K562 (cell line): ENCODE measurements around the gene DOCK6. TPM values are rescaled to one million over a fixed set of nuclear protein-coding genes. Genes with fewer than 3 reads are reported as not detected.

Source experiments
- ATAC-seq: fragments of 200-7000 bp; cut with Tn5 transposase; 3 replicates; pipeline ENCODE4 v1.9.1; 2020; ENCODE audit warnings: moderate library complexity
- BruUV-seq: library from RNA; stranded (reverse); fragments of 400-500 nt; replicated peaks from 2 replicates; lab custom pipeline; 2021; lab: Mats Ljungman, UMichigan
- CTCF ChIA-PET: fragments of 300-600 bp; formaldehyde crosslinking; extraction: SDS; loops from one replicate; lab custom pipeline; 2021; ENCODE audit warnings: low intra/inter-chr PET ratio; lab: Yijun Ruan, JAX
- POLR2A ChIA-PET: fragments of 300-600, 350-650 bp; sonication (Branson Sonifier 250); formaldehyde crosslinking; extraction: SDS; loops from one replicate; lab custom pipeline; 2021; ENCODE audit warnings: antibody characterized with exemption, inconsistent platforms; lab: Yijun Ruan, JAX
- DNase-seq, 4 experiments: peaks; one replicate each; pipeline versions ENCODE4 v3.0.0 to v3.0.0-alpha.2; 2011 to 2018; ENCODE audit warnings: low spot score in 3 of 4, mixed read lengths in 3 of 4; ENCODE audit errors: extremely low read depth in 1 of 4
- FAIRE-seq: peaks from 2 replicates; lab custom pipeline; 2011; peaks lifted over from hg19 to GRCh38; lab: Jason Lieb, UNC
- H2AFZ ChIP-seq: 2 replicates; pipeline ENCODE4 v1.6.0; 2011; ENCODE audit warnings: low read depth, low read length, control low read depth, inconsistent platforms
- H3K27ac ChIP-seq: fragments of 200-600 bp; 3 replicates; pipeline ENCODE4 v1.8.0; 2011; ENCODE audit warnings: low read depth, mild to moderate bottlenecking, control low read depth, inconsistent platforms, low read length, moderate library complexity, mixed read lengths; ENCODE audit errors: extremely low read depth
- H3K27me3 ChIP-seq, 2 experiments: fragments of 300-600 bp in 1 of 2; 2 replicates in 1 of 2; 3 replicates in 1 of 2; pipeline versions ENCODE4 v1.6.0 to v1.8.0; 2011; ENCODE audit warnings: inconsistent platforms in 2 of 2, low read length in 2 of 2, mild to moderate bottlenecking in 1 of 2, mixed read lengths in 1 of 2, moderate library complexity in 1 of 2; ENCODE audit not compliant: control insufficient read depth in 2 of 2, insufficient read depth in 2 of 2
- H3K36me3 ChIP-seq: fragments of 300-600 bp; 3 replicates; pipeline ENCODE4 v1.8.0; 2011; ENCODE audit warnings: mild to moderate bottlenecking, low read length, inconsistent platforms; ENCODE audit not compliant: control insufficient read depth, insufficient read depth
- H3K4me1 ChIP-seq, 2 experiments: fragments of 200-600 bp in 1 of 2; replicated peaks in 1 of 2; 2 replicates in 1 of 2; 3 replicates in 1 of 2; pipeline versions ENCODE4 v1.5.1 to v1.8.0; 2011; ENCODE audit warnings: inconsistent platforms in 2 of 2, low read length in 2 of 2, mild to moderate bottlenecking in 1 of 2, mixed read lengths in 1 of 2, moderate library complexity in 1 of 2; ENCODE audit not compliant: control insufficient read depth in 2 of 2, insufficient read depth in 2 of 2
- H3K4me2 ChIP-seq: 2 replicates; pipeline ENCODE4 v1.6.1; 2011; ENCODE audit warnings: low read length, control low read depth, inconsistent platforms, mixed read lengths; ENCODE audit not compliant: insufficient read depth
- H3K4me3 ChIP-seq: fragments of 200-600 bp; sonication (generic), shearing (Covaris generic); 2 replicates; pipeline ENCODE4 v1.5.1; 2016; ENCODE audit warnings: control low read depth, inconsistent platforms
- H3K79me2 ChIP-seq: fragments of 200-600 bp; 3 replicates; pipeline ENCODE4 v1.8.0; 2011; ENCODE audit warnings: low read length, inconsistent platforms; ENCODE audit not compliant: control insufficient read depth, insufficient read depth
- H3K9ac ChIP-seq, 2 experiments: 2 replicates each; pipeline versions ENCODE4 v1.6.0 to v1.6.1; 2011; ENCODE audit warnings: low read depth in 2 of 2, low read length in 2 of 2, control low read depth in 1 of 2, inconsistent platforms in 1 of 2, mild to moderate bottlenecking in 1 of 2, mixed read lengths in 1 of 2; ENCODE audit not compliant: insufficient read depth in 1 of 2
- H3K9me1 ChIP-seq: one replicate; pipeline ENCODE4 v1.6.0; 2011; ENCODE audit warnings: inconsistent platforms, mild to moderate bottlenecking, low read length, moderate library complexity; ENCODE audit not compliant: control insufficient read depth, insufficient read depth
- H3K9me3 ChIP-seq: replicated peaks from 2 replicates; pipeline ENCODE4 v1.5.1; 2011; ENCODE audit warnings: low read depth, low read length, inconsistent platforms; ENCODE audit not compliant: control insufficient read depth, insufficient read depth
- H4K20me1 ChIP-seq: replicated peaks from 2 replicates; pipeline ENCODE4 v1.6.1; 2011; ENCODE audit warnings: low read length, inconsistent platforms, mixed read lengths; ENCODE audit not compliant: control insufficient read depth, insufficient read depth
- BCOR ChIP-seq: fragments of 450-650 bp; IDR thresholded peaks from 2 replicates; pipeline ENCODE4 v1.6.1; 2016
- CBX1 ChIP-seq: sonication (generic); IDR thresholded peaks from 2 replicates; pipeline ENCODE4 v1.6.1; 2016; ENCODE audit warnings: antibody characterized with exemption, low read depth, mild to moderate bottlenecking
- KDM1A ChIP-seq, 2 experiments: fragments of 450-650 bp; IDR thresholded peaks; 2 replicates each; pipeline ENCODE4 v1.6.1; 2016; ENCODE audit warnings: mild to moderate bottlenecking in 2 of 2
- NFIC ChIP-seq: fragments of 450-650 bp; IDR thresholded peaks from 2 replicates; pipeline ENCODE4 v1.6.1; 2017; ENCODE audit warnings: mild to moderate bottlenecking, inconsistent platforms
- ZBTB11 ChIP-seq, 3 experiments: fragments of 200-800 bp in 1 of 3; fragments of 250-450 bp in 1 of 3; fragments of 450-650 bp in 1 of 3; sonication (Bioruptor Pico) in 1 of 3; sonication (Bioruptor generic) in 1 of 3; formaldehyde crosslinking in 1 of 3; IDR thresholded peaks; 2 replicates each; pipeline versions ENCODE4 v1.6.1 to v1.8.0; 2016 to 2022; ENCODE audit warnings: mild to moderate bottlenecking in 2 of 3, missing genetic modification characterization in 2 of 3, missing compliant biosample characterization in 1 of 3, moderate library complexity in 1 of 3
- WGBS: fragments of 100-300 bp; shearing (Covaris generic); methylation state at CpG from one replicate; pipeline ENCODE4 v1.1.6; 2016; ENCODE audit warnings: low coverage, mixed read lengths; ENCODE audit not compliant: insufficient coverage; ENCODE audit errors: missing lambda C conversion rate; 5-methylcytosine and 5-hydroxymethylcytosine counted together
- in situ Hi-C: fragments of 300-500 bp; cut with MboI; formaldehyde crosslinking; loops from 4 replicates; pipeline ENCODE4 v1.15.0; 2018; ENCODE audit warnings: inconsistent platforms, mixed read lengths
- intact Hi-C: fragments of 100-400 bp; cut with micrococcal nuclease; formaldehyde crosslinking; loops from 2 replicates; pipeline ENCODE4 v1.14.2; 2022
- polyA plus RNA-seq, 8 experiments: library from polyadenylated mRNA; depleted of rRNA in 4 of 8; stranded (reverse) in 5 of 8; unstranded in 3 of 8; fragments of >200 nt; fragmentation: Nextera tagmentation in 2 of 8; fragmentation: Illumina TruSeq in 1 of 8; extraction: Ambion mirVana in 2 of 8; extraction: Trizol in 1 of 8; gene quantifications; 2 replicates each; pipeline versions ENCODE4 v1.2.1 to v1.2.3, GENCODE V29; 2011 to 2014; ENCODE audit warnings: inconsistent platforms in 1 of 8, missing spikeins in 1 of 8
- total RNA-seq, 7 experiments: library from RNA; depleted of rRNA in 6 of 7; stranded (reverse); fragments of >200 nt in 6 of 7; fragmentation: Illumina TruSeq in 2 of 7; extraction: Trizol in 2 of 7; gene quantifications; 2 replicates each; pipeline versions ENCODE4 v1.2.1 to v1.2.3, GENCODE V29; 2011 to 2021; ENCODE audit warnings: low replicate concordance in 1 of 7

DOCK6 gene
- total and polyA plus RNA-seq, 9 of the 15 experiments (the other 6 are each of a cell fraction or from before 2014, with no cell fraction given) = 0.35 to 19.3 (median 3.8) TPM

GRCh38 chr19:11194656-11195558 lies 67.4 kb downstream of the DOCK6 start:
- H3K9me1 ChIP-seq = peaks cover 2% of the 10 kb centered on the region
- DNase-seq (peak in 1 of 4 experiments; percentile 14), ATAC-seq (no peak), FAIRE-seq (no peak)
- WGBS = 75% methylated on average over 14 of the region's 20 CpGs
- in situ Hi-C loops = no loop called here
- H3K4me2 ChIP-seq = no peak overlapping the region
- intact Hi-C loops = loop anchor here (5.0 kb wide), 1 partner anchor 38 kb away; the partner anchor contains the start of gene SPC24
- no peaks in the 10 kb centered on the region for H3K27me3 ChIP-seq
- peaks cover 11 to 60% of the 10 kb centered on the region in 2 experiments; a peak in 4 of 5 replicates for H3K4me1 ChIP-seq
- peak overlapping the region in 1 of 2 experiments; percentile 79; a peak in 2 of 4 replicates for H3K9ac ChIP-seq
- ChIA-PET POLR2A (interaction anchor here (2.5 kb wide), 1 partner anchor 9 kb away, joined by 6 read pairs; no protein-coding TSS in a partner anchor), CTCF (no interaction called here)
- no peak overlapping the region for H3K27ac ChIP-seq
- H3K4me3 ChIP-seq = no peak overlapping the region
- TF ChIP-seq KDM1A (IDR thresholded peaks at IDR 0.05) = peak; percentile 24 to 48; a peak in 2 of 4 replicates
- peak; percentile 68 for TF ChIP-seq BCOR
- TF ChIP-seq CBX1 = no peak
- 0 out of 2 replicates have a peak, but pooled peaks have one; percentile 6 for TF ChIP-seq NFIC
- TF ChIP-seq ZBTB11 (CRISPR knock-in tag; IDR thresholded peaks at IDR 0.05) = 0 out of 6 replicates have a peak, but pooled peaks of 1 of the 3 experiments have one; percentile 38
- peaks cover 15% of the 10 kb centered on the region for H3K79me2 ChIP-seq
- H3K9me3 ChIP-seq = 0 out of 2 replicates have a peak, but pooled peaks cover 1% of the 10 kb centered on the region
- peaks cover 43% of the 10 kb centered on the region for H3K36me3 ChIP-seq
- BruUV-seq = no TSS peak
- H4K20me1 ChIP-seq = 0 out of 2 replicates have a peak, but pooled peaks cover 3% of the 10 kb centered on the region
- H2AFZ ChIP-seq = no peak overlapping the region
